ENCODE data around the gene CDC23.

- TF ChIP-seq CTCF (conservative IDR thresholded peaks at IDR 0.05 in 1 of 2, IDR thresholded peaks at IDR 0.05 in 1 of 2; ENCODE audit: extremely low read depth in 1 of 2, insufficient read depth in 1 of 2, low read depth in 1 of 2, low read length in 2 of 2), result no peak
- no peak for TF ChIP-seq EZH2 (IDR thresholded peaks at IDR 0.05; ENCODE audit: borderline replicate concordance, low read length)
Observed at GRCh38 chr5:138178516-138179276, 34.4 kb downstream of the CDC23 start, which contains the start of the genes BRD8 and KIF20A.

All from mammary epithelial cell (primary cell).